Measurements from ENCODE around the gene ZNF789.

DNA sequence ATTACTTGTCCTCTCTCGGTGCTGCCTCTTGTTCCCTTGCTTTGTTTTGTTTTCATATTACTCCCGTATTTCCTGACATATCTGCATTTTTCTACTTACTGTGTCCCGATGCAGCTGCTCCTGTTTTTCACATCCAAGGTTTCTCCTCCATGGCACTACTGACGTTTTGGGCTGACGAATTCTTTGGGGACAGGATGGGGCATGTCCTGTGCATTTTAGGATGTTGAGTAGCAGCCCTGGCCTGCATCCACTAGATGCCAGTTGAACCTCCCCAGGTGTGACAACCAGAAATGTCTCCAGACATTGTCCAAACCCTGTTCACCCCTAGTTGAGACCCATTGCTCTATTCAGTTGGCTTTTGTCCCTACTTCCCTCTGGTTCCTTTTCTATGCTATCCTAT, 12.4 kb downstream of the ZNF789 start:
- TF ChIP-seq, protein P1, sequence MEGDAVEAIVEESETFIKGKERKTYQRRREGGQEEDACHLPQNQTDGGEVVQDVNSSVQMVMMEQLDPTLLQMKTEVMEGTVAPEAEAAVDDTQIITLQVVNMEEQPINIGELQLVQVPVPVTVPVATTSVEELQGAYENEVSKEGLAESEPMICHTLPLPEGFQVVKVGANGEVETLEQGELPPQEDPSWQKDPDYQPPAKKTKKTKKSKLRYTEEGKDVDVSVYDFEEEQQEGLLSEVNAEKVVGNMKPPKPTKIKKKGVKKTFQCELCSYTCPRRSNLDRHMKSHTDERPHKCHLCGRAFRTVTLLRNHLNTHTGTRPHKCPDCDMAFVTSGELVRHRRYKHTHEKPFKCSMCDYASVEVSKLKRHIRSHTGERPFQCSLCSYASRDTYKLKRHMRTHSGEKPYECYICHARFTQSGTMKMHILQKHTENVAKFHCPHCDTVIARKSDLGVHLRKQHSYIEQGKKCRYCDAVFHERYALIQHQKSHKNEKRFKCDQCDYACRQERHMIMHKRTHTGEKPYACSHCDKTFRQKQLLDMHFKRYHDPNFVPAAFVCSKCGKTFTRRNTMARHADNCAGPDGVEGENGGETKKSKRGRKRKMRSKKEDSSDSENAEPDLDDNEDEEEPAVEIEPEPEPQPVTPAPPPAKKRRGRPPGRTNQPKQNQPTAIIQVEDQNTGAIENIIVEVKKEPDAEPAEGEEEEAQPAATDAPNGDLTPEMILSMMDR (IDR thresholded peaks at IDR 0.05; ENCODE audit: low read depth, low read length), result no peak
- TF ChIP-seq EZH2phosphoT487 (IDR thresholded peaks at IDR 0.05; ENCODE audit: low read depth), result no peak

Data from OCI-LY3 (cell line).